ENCODE results near the gene MTCL1. TPM values are rescaled to one million over a fixed set of nuclear protein-coding genes. Genes with fewer than 3 reads are reported as not detected.

MTCL1 gene
- total and polyA plus RNA-seq, 9 of the 15 experiments (the other 6 are each of a cell fraction or from before 2014, with no cell fraction given) = 0.21 to 7.4 (median 3.7) TPM

- WGBS (ENCODE audit: insufficient coverage, low coverage, missing lambda C conversion rate) = 30% methylated on average over 8 of the region's 8 CpGs
- Histone ChIP-seq H3K9me3 (replicated peaks; ENCODE audit: control insufficient read depth, insufficient read depth, low read depth, low read length) (no peaks in the 10 kb centered on the region), H3K9ac (ENCODE audit: insufficient read depth in 1 of 2, low read depth in 2 of 2, low read length in 2 of 2) (no peak overlapping the region), H3K27me3 (ENCODE audit: control insufficient read depth in 2 of 2, insufficient read depth in 2 of 2, low read length in 2 of 2) (peaks cover 10 to 22% of the 10 kb centered on the region in 2 experiments; a peak in 4 of 5 replicates), H3K36me3 (ENCODE audit: control insufficient read depth, insufficient read depth, low read length) (no peaks in the 10 kb centered on the region), H4K20me1 (replicated peaks; ENCODE audit: control insufficient read depth, insufficient read depth, low read length) (no peaks in the 10 kb centered on the region), H3K9me1 (ENCODE audit: control insufficient read depth, insufficient read depth, low read length) (no peaks in the 10 kb centered on the region), H3K4me2 (ENCODE audit: insufficient read depth, low read length) (no peak overlapping the region), H3K4me3 (no peak overlapping the region), H2AFZ (ENCODE audit: low read depth, low read length) (0 out of 2 replicates have a peak overlapping the region, but pooled peaks have one; percentile 18), H3K27ac (ENCODE audit: extremely low read depth, low read depth, low read length) (no peak overlapping the region), H3K4me1 (replicated peaks in 1 of 2; ENCODE audit: control insufficient read depth in 2 of 2, insufficient read depth in 2 of 2, low read length in 2 of 2) (no peaks in the 10 kb centered on the region; a peak in 3 of 5 replicates), H3K79me2 (ENCODE audit: control insufficient read depth, insufficient read depth, low read length) (no peaks in the 10 kb centered on the region)
- TF ChIP-seq ZNF184 (CRISPR knock-in tag; IDR thresholded peaks at IDR 0.05) = no peak
- no peak for TF ChIP-seq ATF1 (CRISPR knock-in tag; IDR thresholded peaks at IDR 0.05)
- TF ChIP-seq ATF1 (tag; IDR thresholded peaks at IDR 0.05) = no peak
- TF ChIP-seq POLR2B (IDR thresholded peaks at IDR 0.05; ENCODE audit: low read depth, partially characterized antibody) = no peak
- TF ChIP-seq BRF2 (IDR thresholded peaks at IDR 0.05; ENCODE audit: borderline replicate concordance, insufficient read depth, insufficient read length) = no peak
- TF ChIP-seq HES1 (IDR thresholded peaks at IDR 0.05; ENCODE audit: low read depth) = no peak
- TF ChIP-seq ZNF778 (CRISPR knock-in tag; IDR thresholded peaks at IDR 0.05) = no peak
- no TSS peak for BruUV-seq (replicated peaks)
- in situ Hi-C loops (cut with MboI) = no loop called here
- DNase-seq (ENCODE audit: extremely low read depth in 1 of 4, low spot score in 3 of 4) = no peak
- ChIA-PET POLR2A (interaction anchor here (0.6 to 1.9 kb wide), 5 partner anchors 15 to 300 kb away, joined by 3 to 5 read pairs (median 3); no protein-coding TSS in a partner anchor), CTCF (ENCODE audit: low intra/inter-chr PET ratio) (no interaction called here)
- no peak for ATAC-seq
- intact Hi-C loops (cut with micrococcal nuclease) = loop anchor here (10.0 kb wide), 1 partner anchor 106 kb away; no protein-coding TSS in a partner anchor
- FAIRE-seq = no peak
Measured at GRCh38 chr18:8688816-8689215, 16.5 kb upstream of the MTCL1 start.

All from K562 (cell line).